Body of pancreas (tissue), 4 donors: ENCODE data around the gene ARF1. TPM values are rescaled to one million over a fixed set of nuclear protein-coding genes. Genes with fewer than 3 reads are reported as not detected.
A peak's percentile ranks its signal among the peaks of the same experiment; 100 is the strongest.

Experiments
- ATAC-seq: fragments of 150-250 bp; one replicate; pipeline ENCODE4 v1.9.1; 2016
- DNase-seq, 4 donors: peaks; one replicate each; pipeline ENCODE4 v3.0.0-alpha.2; 2019
- H3K27ac ChIP-seq, 4 donors: fragments of 200-600 bp; sonication (generic); 1 replicate in 3 of 4; 2 replicates in 1 of 4; pipeline versions ENCODE4 v1.5.1 to v1.6.1; 2016 to 2019; ENCODE audit warnings: mild to moderate bottlenecking in 1 of 4, mixed read lengths in 1 of 4, moderate library complexity in 1 of 4
- H3K27me3 ChIP-seq, 2 donors: fragments of 200-600 bp; sonication (generic); one replicate each; pipeline ENCODE4 v1.6.0; 2016; ENCODE audit warnings: mild to moderate bottlenecking in 1 of 2
- H3K36me3 ChIP-seq, 2 donors: fragments of 200-600 bp; sonication (generic); replicated peaks in 1 of 2; 2 replicates each; pipeline ENCODE4 v1.5.1; 2016; ENCODE audit warnings: low read depth in 2 of 2; ENCODE audit not compliant: insufficient read depth in 1 of 2
- H3K4me1 ChIP-seq: fragments of 200-600 bp; sonication (generic); one replicate; pipeline ENCODE4 v1.6.0; 2016
- H3K4me3 ChIP-seq, 2 donors: fragments of 200-600 bp; sonication (generic); 1 replicate in 1 of 2; 2 replicates in 1 of 2; pipeline ENCODE4 v1.5.1; 2016 to 2019
- H3K9me3 ChIP-seq, 3 donors: fragments of 200-600 bp; sonication (generic); 1 replicate in 2 of 3; 2 replicates in 1 of 3; pipeline ENCODE4 v1.5.1; 2016
- CTCF ChIP-seq, 7 experiments: fragments of 450-650 bp in 4 of 7; fragments of 200-600 bp in 3 of 7; sonication (generic) in 3 of 7; IDR thresholded peaks; one replicate each; pipeline ENCODE4 v1.5.1; 2016 to 2019; ENCODE audit warnings: antibody characterized with exemption in 7 of 7
- POLR2A ChIP-seq, 3 donors: fragments of 450-650 bp; IDR thresholded peaks; one replicate each; pipeline ENCODE4 v1.6.1; 2016; ENCODE audit warnings: antibody characterized with exemption in 3 of 3, mild to moderate bottlenecking in 2 of 3
- WGBS, 2 donors: methylation state at CpG; one replicate each; pipeline ENCODE4 v1.1.5; 2017; 5-methylcytosine and 5-hydroxymethylcytosine counted together
- intact Hi-C: fragments of 100-400 bp; cut with DNase I; formaldehyde crosslinking; loops from one replicate; pipeline ENCODE4 v1.15.1; 2023
- total RNA-seq, 2 donors: library from RNA; depleted of rRNA; stranded (reverse); fragments of >200 nt; gene quantifications; one replicate each; pipeline ENCODE4 v1.1.0, GENCODE V29; 2016

ARF1 gene
- total RNA-seq, 2 donors from 2014 or later, result 158 to 203 TPM

- DNase-seq (peak in 3 of 4 donors; percentile 5 to 12 (median 8)), ATAC-seq (no peak)
- no peak overlapping the region for H3K4me3 ChIP-seq
- H3K4me1 ChIP-seq, result peaks cover 31% of the 10 kb centered on the region
- peak overlapping the region in 1 of 4 donors; percentile 99 for H3K27ac ChIP-seq
- intact Hi-C loops, result no loop called here
- H3K9me3 ChIP-seq, result no peaks in the 10 kb centered on the region
- H3K27me3 ChIP-seq, result no peaks in the 10 kb centered on the region
- WGBS, 2 donors, result 59 to 74% methylated on average over 5 to 7 of the region's 7 CpGs
- H3K36me3 ChIP-seq, result no peaks in the 10 kb centered on the region
- TF ChIP-seq POLR2A (IDR thresholded peaks at IDR 0.05), result no peak
Observed at GRCh38 chr1:228081144-228081543, 1.4 kb upstream of the ARF1 start.

GRCh38 chr1:228081578-228082213 is 812 bp upstream of the ARF1 start:
- Histone ChIP-seq H3K4me1 (peaks cover 36% of the 10 kb centered on the region), H3K9me3 (no peaks in the 10 kb centered on the region), H3K27me3 (no peaks in the 10 kb centered on the region), H3K27ac (peak overlapping the region; percentile 60 to 100 (median 100)), H3K4me3 (peak overlapping the region; percentile 68 to 91), H3K36me3 (no peaks in the 10 kb centered on the region)
- DNase-seq (peak in 2 of 4 donors; percentile 33 to 36), ATAC-seq (peak; percentile 8)
- TF ChIP-seq POLR2A (IDR thresholded peaks at IDR 0.05) (no peak), CTCF (IDR thresholded peaks at IDR 0.05) (no peak)
- intact Hi-C loops, result no loop called here
- WGBS, 2 donors, result 9% methylated on average over 27 of the region's 31 CpGs; no CpG with 5 or more reads in 1 of the 2 donors

GRCh38 chr1:228082918-228083870 is 686 bp downstream of the ARF1 start:
- 1% methylated on average over 23 to 79 of the region's 79 CpGs for WGBS, 2 donors
- Histone ChIP-seq H3K27ac (peak overlapping the region; percentile 99 to 100 (median 100)), H3K27me3 (no peaks in the 10 kb centered on the region), H3K4me1 (peaks cover 51% of the 10 kb centered on the region), H3K36me3 (no peaks in the 10 kb centered on the region), H3K9me3 (no peaks in the 10 kb centered on the region), H3K4me3 (peak overlapping the region; percentile 77 to 91)
- DNase-seq, result peak; percentile 65 to 72 (median 70)
- intact Hi-C loops, result no loop called here
- ATAC-seq, result peak; percentile 46
- TF ChIP-seq POLR2A (IDR thresholded peaks at IDR 0.05), result peak in 2 of 3 donors; percentile 82 to 84
- no peak for TF ChIP-seq CTCF (IDR thresholded peaks at IDR 0.05)

- peaks cover 58% of the 10 kb centered on the region for H3K4me1 ChIP-seq
- intact Hi-C loops, result no loop called here
- H3K9me3 ChIP-seq, result no peaks in the 10 kb centered on the region
- WGBS, 2 donors, result 1 to 4% methylated on average over 9 to 17 of the region's 17 CpGs
- H3K27me3 ChIP-seq, result no peaks in the 10 kb centered on the region
- TF ChIP-seq POLR2A (IDR thresholded peaks at IDR 0.05) (no peak), CTCF (IDR thresholded peaks at IDR 0.05) (no peak)
- peak in 1 of 4 donors; percentile 56 for DNase-seq
- no peaks in the 10 kb centered on the region for H3K36me3 ChIP-seq
- H3K4me3 ChIP-seq, result peak overlapping the region; percentile 77 to 91
- H3K27ac ChIP-seq, result peak overlapping the region; percentile 99 to 100 (median 100)
- ATAC-seq, result no peak
Observed at GRCh38 chr1:228083871-228084278, 1.4 kb downstream of the ARF1 start.

GRCh38 chr1:228084325-228084724 is 1.8 kb downstream of the ARF1 start:
- intact Hi-C loops, result no loop called here
- Histone ChIP-seq H3K4me1 (peaks cover 63% of the 10 kb centered on the region), H3K36me3 (no peaks in the 10 kb centered on the region), H3K4me3 (peak overlapping the region; percentile 77 to 91), H3K27ac (peak overlapping the region; percentile 99 to 100 (median 100)), H3K9me3 (no peaks in the 10 kb centered on the region), H3K27me3 (no peaks in the 10 kb centered on the region)
- WGBS, 2 donors, result 5 to 6% methylated on average over 3 of the region's 3 CpGs
- TF ChIP-seq POLR2A (IDR thresholded peaks at IDR 0.05), result no peak
- no peak for TF ChIP-seq CTCF (IDR thresholded peaks at IDR 0.05)
- ATAC-seq (no peak), DNase-seq (peak in 1 of 4 donors; percentile 56)
